PC-3 (cell line): ENCODE measurements around the gene VAPB. TPM values are rescaled to one million over a fixed set of nuclear protein-coding genes. Genes with fewer than 3 reads are reported as not detected.

Experiments used
- ATAC-seq: fragments of 200-7000 bp; cut with Tn5 transposase; 2 replicates; pipeline ENCODE4 v1.9.1; 2020; ENCODE audit warnings: mild to moderate bottlenecking, moderate library complexity
- BruUV-seq: library from RNA; stranded (reverse); fragments of 400-500 nt; replicated peaks from 2 replicates; lab custom pipeline; 2021; lab: Mats Ljungman, UMichigan
- CTCF ChIA-PET: fragments of 300-600 bp; sonication (Branson Sonifier 250); formaldehyde crosslinking; loops from one replicate; lab custom pipeline; 2022; ENCODE audit warnings: antibody characterized with exemption; lab: Charles Lee
- POLR2A ChIA-PET: fragments of 300-600 bp; sonication (Branson Sonifier 250); formaldehyde crosslinking; loops from one replicate; lab custom pipeline; 2022; ENCODE audit warnings: antibody characterized with exemption; ENCODE audit not compliant: unreplicated experiment; lab: Charles Lee
- DNase-seq: peaks from one replicate; pipeline ENCODE4 v3.0.0-alpha.2; 2015
- H2AFZ ChIP-seq: fragments of 300-600 bp; sonication (generic); 2 replicates; pipeline ENCODE4 v1.6.0; 2016; ENCODE audit warnings: antibody characterized with exemption, low read length
- H3F3A ChIP-seq: fragments of 300-600 bp; sonication (generic); one replicate; pipeline ENCODE4 v1.6.0; 2017; ENCODE audit warnings: antibody characterized with exemption, low read length, control low read depth, mild to moderate bottlenecking; ENCODE audit not compliant: unreplicated experiment
- H3K27ac ChIP-seq: fragments of 300-600 bp; sonication (generic); 2 replicates; pipeline ENCODE4 v1.5.1; 2016; ENCODE audit warnings: mild to moderate bottlenecking, low read length
- H3K27me3 ChIP-seq: fragments of 300-600 bp; sonication (generic); 2 replicates; pipeline ENCODE4 v1.6.1; 2016; ENCODE audit warnings: low read length, mixed read lengths
- H3K36me3 ChIP-seq: fragments of 300-600 bp; sonication (generic); 2 replicates; pipeline ENCODE4 v1.6.1; 2016; ENCODE audit warnings: low read depth, mixed run types, low read length, mixed read lengths
- H3K4me1 ChIP-seq: fragments of 300-600 bp; sonication (generic); 2 replicates; pipeline ENCODE4 v1.5.1; 2016; ENCODE audit warnings: low read length; ENCODE audit not compliant: insufficient read depth
- H3K4me2 ChIP-seq: fragments of 300-600 bp; sonication (generic); 2 replicates; pipeline ENCODE4 v1.6.0; 2016; ENCODE audit warnings: low read length
- H3K4me3 ChIP-seq: fragments of 300-600 bp; sonication (generic); 2 replicates; pipeline ENCODE4 v1.5.1; 2016; ENCODE audit warnings: mild to moderate bottlenecking, low read length, mixed read lengths
- H3K79me2 ChIP-seq: fragments of 300-600 bp; sonication (generic); 2 replicates; pipeline ENCODE4 v1.6.1; 2017; ENCODE audit warnings: low read length, mixed read lengths
- H3K9ac ChIP-seq: fragments of 300-600 bp; sonication (generic); 2 replicates; pipeline ENCODE4 v1.6.0; 2016; ENCODE audit warnings: mild to moderate bottlenecking, low read length
- H3K9me2 ChIP-seq: fragments of 300-600 bp; sonication (generic); replicated peaks from 2 replicates; pipeline ENCODE4 v1.6.1; 2016; ENCODE audit warnings: mixed run types, low read length, mixed read lengths
- H3K9me3 ChIP-seq: fragments of 300-600 bp; sonication (generic); 2 replicates; pipeline ENCODE4 v1.6.1; 2016; ENCODE audit warnings: low read length, mixed read lengths
- H4K20me1 ChIP-seq: fragments of 300-600 bp; sonication (generic); 2 replicates; pipeline ENCODE4 v1.6.1; 2016; ENCODE audit warnings: low read length, mixed read lengths
- EZH2 ChIP-seq: fragments of 300-600 bp; sonication (generic); IDR thresholded peaks from one replicate; pipeline ENCODE4 v1.6.1; 2017; ENCODE audit warnings: antibody characterized with exemption, mild to moderate bottlenecking, low read length; ENCODE audit not compliant: unreplicated experiment
- EZH2phosphoT487 ChIP-seq: fragments of 300-600 bp; sonication (generic); IDR thresholded peaks from 2 replicates; pipeline ENCODE4 v1.6.1; 2018; ENCODE audit warnings: mild to moderate bottlenecking, antibody characterized with exemption, low read length, borderline replicate concordance
- intact Hi-C: fragments of 100-400 bp; cut with micrococcal nuclease; formaldehyde crosslinking; loops from 2 replicates; pipeline ENCODE4 v1.9.0; 2023
- total RNA-seq: library from RNA; depleted of rRNA; stranded (reverse); fragments of >200 nt; gene quantifications from 2 replicates; pipeline ENCODE4 v1.2.3, GENCODE V29; 2014
- TF ChIP-seq, protein P1 (sequence below): fragments of 300-600 bp; sonication (generic); conservative IDR thresholded peaks from 2 replicates; pipeline ENCODE4 v1.5.1; 2017; ENCODE audit warnings: antibody characterized with exemption, low read depth, mild to moderate bottlenecking, low read length

VAPB gene
- total RNA-seq, 1 experiment from 2014 or later = 16.5 TPM

GRCh38 chr20:58352468-58352867, 36.6 kb upstream of the VAPB start:
- no peaks in the 10 kb centered on the region for H3K9me2 ChIP-seq
- no peak overlapping the region for H3K9ac ChIP-seq
- intact Hi-C loops = no loop called here
- H4K20me1 ChIP-seq = no peaks in the 10 kb centered on the region
- H3K9me3 ChIP-seq = no peaks in the 10 kb centered on the region
- no peak overlapping the region for H3K27ac ChIP-seq
- no TSS peak for BruUV-seq
- ChIA-PET CTCF (no interaction called here), POLR2A (no interaction called here)
- H3K4me3 ChIP-seq = no peak overlapping the region
- no peaks in the 10 kb centered on the region for H3K27me3 ChIP-seq
- H3K4me1 ChIP-seq = peaks cover 18% of the 10 kb centered on the region
- DNase-seq (no peak), ATAC-seq (no peak)
- H3K79me2 ChIP-seq = no peaks in the 10 kb centered on the region
- no peak overlapping the region for H3K4me2 ChIP-seq
- H3F3A ChIP-seq = no peaks in the 10 kb centered on the region
- H2AFZ ChIP-seq = no peak overlapping the region
- H3K36me3 ChIP-seq = peaks cover 40% of the 10 kb centered on the region
- no peak for TF ChIP-seq EZH2
- TF ChIP-seq, protein P1, sequence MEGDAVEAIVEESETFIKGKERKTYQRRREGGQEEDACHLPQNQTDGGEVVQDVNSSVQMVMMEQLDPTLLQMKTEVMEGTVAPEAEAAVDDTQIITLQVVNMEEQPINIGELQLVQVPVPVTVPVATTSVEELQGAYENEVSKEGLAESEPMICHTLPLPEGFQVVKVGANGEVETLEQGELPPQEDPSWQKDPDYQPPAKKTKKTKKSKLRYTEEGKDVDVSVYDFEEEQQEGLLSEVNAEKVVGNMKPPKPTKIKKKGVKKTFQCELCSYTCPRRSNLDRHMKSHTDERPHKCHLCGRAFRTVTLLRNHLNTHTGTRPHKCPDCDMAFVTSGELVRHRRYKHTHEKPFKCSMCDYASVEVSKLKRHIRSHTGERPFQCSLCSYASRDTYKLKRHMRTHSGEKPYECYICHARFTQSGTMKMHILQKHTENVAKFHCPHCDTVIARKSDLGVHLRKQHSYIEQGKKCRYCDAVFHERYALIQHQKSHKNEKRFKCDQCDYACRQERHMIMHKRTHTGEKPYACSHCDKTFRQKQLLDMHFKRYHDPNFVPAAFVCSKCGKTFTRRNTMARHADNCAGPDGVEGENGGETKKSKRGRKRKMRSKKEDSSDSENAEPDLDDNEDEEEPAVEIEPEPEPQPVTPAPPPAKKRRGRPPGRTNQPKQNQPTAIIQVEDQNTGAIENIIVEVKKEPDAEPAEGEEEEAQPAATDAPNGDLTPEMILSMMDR = no peak

DNA sequence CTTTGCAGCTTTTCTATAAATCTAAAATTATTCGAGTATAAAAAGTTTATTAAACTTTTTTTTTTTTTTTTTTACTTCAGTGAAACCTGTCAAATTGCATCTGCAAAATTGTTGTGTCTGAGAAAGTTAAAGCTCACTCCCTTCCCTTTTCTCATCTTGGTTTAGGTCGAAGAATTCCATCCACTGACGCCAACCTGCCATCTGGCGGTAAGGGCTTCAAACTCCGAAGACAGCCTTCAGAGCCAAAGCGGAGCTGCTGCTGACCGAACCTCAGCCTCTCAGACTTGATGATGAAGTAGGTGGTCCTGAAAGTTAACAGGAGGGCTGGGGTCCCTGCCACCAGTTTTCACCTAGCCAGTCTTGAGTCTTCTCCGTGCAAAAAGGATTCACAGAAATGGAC, 29.6 kb upstream of the VAPB start:
- Histone ChIP-seq H2AFZ (no peak overlapping the region), H3F3A (no peaks in the 10 kb centered on the region), H3K79me2 (no peaks in the 10 kb centered on the region), H3K9me3 (no peaks in the 10 kb centered on the region), H3K36me3 (peaks cover 62% of the 10 kb centered on the region), H3K4me3 (no peak overlapping the region), H3K27me3 (no peaks in the 10 kb centered on the region), H3K9ac (no peak overlapping the region), H3K9me2 (no peaks in the 10 kb centered on the region), H4K20me1 (no peaks in the 10 kb centered on the region), H3K27ac (no peak overlapping the region), H3K4me2 (no peak overlapping the region), H3K4me1 (peaks cover 6% of the 10 kb centered on the region; the same call in 1 of the 2 replicates)
- intact Hi-C loops = no loop called here
- no peak for DNase-seq
- ChIA-PET POLR2A (interaction anchor here (0.6 kb wide), 1 partner anchor 82 kb away, joined by 7 read pairs; no protein-coding TSS in a partner anchor), CTCF (no interaction called here)
- TF ChIP-seq, protein P1 = no peak
- no peak for TF ChIP-seq EZH2phosphoT487
- TF ChIP-seq EZH2 = no peak
- no TSS peak for BruUV-seq
- no peak for ATAC-seq

- POLR2A ChIA-PET = no interaction called here
- intact Hi-C loops = no loop called here
- CTCF ChIA-PET = no interaction called here
- no peaks in the 10 kb centered on the region for H3K27me3 ChIP-seq
- H3K9me2 ChIP-seq = no peaks in the 10 kb centered on the region
- H2AFZ ChIP-seq = no peak overlapping the region
- H3F3A ChIP-seq = no peaks in the 10 kb centered on the region
- H3K9me3 ChIP-seq = no peaks in the 10 kb centered on the region
- no peak for ATAC-seq
- H3K36me3 ChIP-seq = peaks cover 54% of the 10 kb centered on the region
- no TSS peak for BruUV-seq
- no peak for DNase-seq
- no peak overlapping the region for H3K4me2 ChIP-seq
- TF ChIP-seq, protein P1 = no peak
- no peak for TF ChIP-seq EZH2phosphoT487
- TF ChIP-seq EZH2 = no peak
- no peaks in the 10 kb centered on the region for H3K79me2 ChIP-seq
- no peak overlapping the region for H3K27ac ChIP-seq
- no peaks in the 10 kb centered on the region for H4K20me1 ChIP-seq
- peaks cover 6% of the 10 kb centered on the region; the same call in 1 of the 2 replicates for H3K4me1 ChIP-seq
- H3K9ac ChIP-seq = no peak overlapping the region
- H3K4me3 ChIP-seq = no peak overlapping the region
These were observed 28.1 kb upstream of the VAPB start for GRCh38 chr20:58360936-58361335.
